Stimulated activated CD4-positive, alpha-beta T cell treated with anti-CD3 and anti-CD28 coated beads, Interleukin-2, amount 100 ng/mL, for 48 hours (primary cell): ENCODE results near the gene AVL9.
"Not testable (repeated sequence)": the region's sequence is repeated elsewhere in the genome, so short reads cannot be mapped to it uniquely, and the experiment has no call there.

ENCODE experiments used
- DNase-seq, 2 donors: peaks; one replicate each; pipeline ENCODE4 v3.0.0-alpha.2; 2020

The AVL9 gene

DNA sequence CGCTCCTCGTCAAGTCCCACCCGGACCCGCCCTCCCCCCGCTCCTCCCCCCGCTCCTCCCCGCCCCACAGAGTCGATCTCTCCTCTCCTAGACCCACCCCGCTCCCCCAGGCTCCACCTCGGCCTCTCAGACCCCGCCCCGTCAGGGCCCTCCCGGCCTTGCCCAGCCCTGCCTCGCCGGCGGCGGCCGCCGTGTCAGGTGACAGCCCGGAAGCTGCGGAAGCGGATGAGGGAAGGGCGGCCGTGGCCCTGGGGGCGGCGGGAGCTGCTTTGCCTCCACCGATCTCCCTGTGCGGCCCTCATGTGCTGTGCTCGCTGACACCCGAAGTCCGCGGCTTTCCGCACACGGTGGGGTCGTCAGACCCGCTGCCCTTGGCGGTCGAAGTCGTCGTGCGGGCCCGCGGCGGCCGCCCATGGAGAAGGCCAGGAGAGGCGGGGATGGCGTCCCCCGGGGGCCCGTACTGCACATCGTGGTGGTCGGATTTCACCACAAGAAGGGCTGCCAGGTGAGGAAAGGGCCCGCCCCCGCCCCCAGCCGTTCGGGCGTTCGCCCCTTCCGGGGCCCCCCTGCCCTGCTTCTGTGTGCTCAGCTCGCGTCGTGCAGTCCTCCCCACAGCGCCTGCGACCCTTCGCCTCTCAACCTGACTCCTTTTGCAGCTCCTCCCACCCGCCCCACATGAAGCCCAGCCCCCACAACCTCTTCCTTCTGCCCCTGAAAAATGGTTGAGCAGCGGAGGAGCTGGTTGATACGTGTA lies at the start of gene AVL9:
Gene AVL9, plus strand, starts transcription at position 192 of the 754 bp plus-strand sequence. Its CDS starts 221 bp downstream, at position 413.
- DNase-seq = peak; percentile 95 to 98

DNA sequence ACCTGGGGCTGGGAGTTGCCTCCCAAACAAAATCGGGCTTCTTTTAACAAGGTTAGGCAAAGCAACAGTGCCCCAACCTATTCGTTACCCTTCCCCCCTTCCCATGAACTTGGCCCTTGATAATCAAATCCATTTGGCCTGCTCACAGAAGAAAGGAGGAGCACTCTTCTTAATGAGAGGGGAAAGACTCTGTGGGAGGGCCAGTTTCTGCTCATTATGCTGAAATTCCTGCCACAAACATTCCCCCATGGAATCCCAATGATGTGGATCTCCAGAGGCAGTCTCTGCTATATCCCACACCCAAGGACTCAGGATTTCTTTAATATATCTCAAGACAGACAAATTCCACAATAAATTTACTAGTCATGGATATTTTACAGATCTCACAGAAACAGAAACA lies 48.1 kb upstream of the AVL9 start:
- no peak for DNase-seq

GRCh38 chr7:32453341-32454011 lies 41.8 kb upstream of the AVL9 start:
- no peak for DNase-seq

DNA sequence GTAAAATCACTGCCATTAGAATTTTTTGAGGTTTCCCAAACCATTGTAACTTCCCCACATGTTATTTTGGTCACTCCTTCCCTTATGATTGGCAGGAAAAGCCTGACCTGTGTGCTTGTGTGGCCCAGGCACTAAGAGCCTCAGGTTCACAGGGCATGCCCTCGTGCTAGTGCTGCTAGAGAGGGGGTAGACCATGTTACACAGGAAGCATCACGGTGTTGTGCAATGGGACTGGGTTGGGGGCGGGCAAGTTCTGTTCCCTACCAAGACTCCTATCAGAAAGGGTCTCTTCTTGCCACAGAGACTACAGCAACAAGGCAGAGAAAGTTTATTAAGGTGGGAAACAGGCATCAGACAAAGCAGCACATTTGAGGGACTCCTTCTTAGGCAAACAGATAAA lies 37.3 kb upstream of the AVL9 start:
- no peak for DNase-seq

DNA sequence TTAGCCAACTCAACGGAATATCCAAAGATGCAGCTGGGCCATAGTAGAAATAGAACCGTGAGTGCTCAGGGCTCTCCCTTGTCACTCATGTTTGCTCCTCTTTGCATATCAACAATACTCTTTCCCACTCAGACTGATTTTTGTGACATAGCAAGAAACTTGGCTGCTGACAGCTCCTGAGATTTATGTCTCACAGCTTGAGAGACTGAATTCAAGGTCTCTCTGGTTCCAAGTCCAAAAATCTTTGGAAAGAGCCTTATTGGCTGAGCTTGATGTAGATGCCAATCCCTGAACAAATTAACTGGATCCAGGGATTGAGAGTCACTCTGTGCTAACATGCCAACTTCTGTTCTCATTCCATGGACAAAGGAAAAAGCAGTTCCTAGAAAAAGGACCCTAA lies 35.5 kb upstream of the AVL9 start:
- no peak for DNase-seq

GRCh38 chr7:32461484-32461883 lies 33.8 kb upstream of the AVL9 start:
- DNase-seq = no peak

- no peak for DNase-seq
These were observed 32.8 kb upstream of the AVL9 start for GRCh38 chr7:32462451-32462850.

DNA sequence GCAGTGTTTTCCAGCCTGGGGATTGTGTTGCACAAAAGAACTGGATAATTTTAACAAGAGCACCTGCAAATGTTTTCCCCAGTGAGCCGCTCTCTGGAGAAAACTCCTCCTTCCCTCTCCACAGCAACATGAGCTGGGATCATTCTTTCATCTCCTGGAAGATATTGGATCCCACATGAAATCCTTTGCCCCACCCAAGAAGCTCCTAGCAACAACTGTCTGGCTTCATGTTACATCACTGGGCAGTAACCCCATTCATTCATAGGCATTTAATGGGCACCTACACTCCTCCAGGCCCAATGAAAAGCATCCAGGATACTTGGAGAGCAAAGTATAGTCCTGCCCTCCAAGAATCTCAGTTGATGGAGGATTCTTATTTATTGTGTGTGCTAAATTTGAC lies 32.3 kb upstream of the AVL9 start:
- DNase-seq = no peak

DNA sequence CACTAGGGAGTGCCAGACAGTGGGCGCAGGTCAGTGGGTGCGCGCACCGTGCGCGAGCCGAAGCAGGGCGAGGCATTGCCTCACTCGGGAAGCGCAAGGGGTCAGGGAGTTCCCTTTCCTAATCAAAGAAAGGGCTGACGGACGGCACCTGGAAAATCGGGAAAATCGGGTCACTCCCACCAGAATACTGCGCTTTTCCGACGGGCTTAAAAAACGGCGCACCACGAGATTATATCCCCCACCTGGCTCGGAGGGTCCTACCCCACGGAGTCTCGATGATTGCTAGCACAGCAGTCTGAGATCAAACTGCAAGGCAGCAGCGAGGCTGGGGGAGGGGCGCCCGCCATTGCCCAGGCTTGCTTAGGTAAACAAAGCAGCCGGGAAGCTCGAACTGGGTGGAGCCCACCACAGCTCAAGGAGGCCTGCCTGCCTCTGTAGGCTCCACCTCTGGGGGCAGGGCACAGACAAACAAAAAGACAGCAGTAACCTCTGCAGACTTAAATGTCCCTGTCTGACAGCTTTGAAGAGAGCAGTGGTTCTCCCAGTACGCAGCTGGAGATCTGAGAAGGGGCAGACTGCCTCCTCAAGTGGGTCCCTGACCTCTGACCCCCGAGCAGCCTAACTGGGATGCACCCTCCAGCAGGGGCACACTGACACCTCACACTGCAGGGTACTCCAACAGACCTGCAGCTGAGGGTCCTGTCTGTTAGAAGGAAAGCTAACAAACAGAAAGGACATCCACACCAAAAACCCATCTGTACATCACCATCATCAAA lies 30.5 kb upstream of the AVL9 start:
- DNase-seq = not testable (repeated sequence)

- DNase-seq = not testable (repeated sequence)
These were observed 25.3 kb upstream of the AVL9 start for GRCh38 chr7:32470004-32470403.

GRCh38 chr7:32470871-32471270 lies 24.4 kb upstream of the AVL9 start:
- DNase-seq = no peak

DNA sequence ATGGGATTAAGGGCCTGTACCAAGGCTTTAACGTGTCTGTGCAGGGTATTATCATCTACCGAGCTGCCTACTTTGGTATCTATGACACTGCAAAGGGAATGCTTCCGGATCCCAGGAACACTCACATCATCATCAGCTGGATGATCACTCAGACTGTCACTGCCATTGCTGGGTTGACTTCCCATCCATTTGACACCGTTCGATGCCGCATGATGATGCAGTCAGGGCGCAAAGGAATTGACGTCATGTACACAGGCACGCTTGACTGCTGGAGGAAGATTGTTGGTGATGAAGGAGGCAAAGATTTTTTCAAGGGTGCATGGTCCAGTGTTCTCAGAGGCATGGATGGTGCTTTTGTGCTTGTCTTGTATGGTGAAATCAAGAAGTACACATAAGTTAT lies 23.3 kb upstream of the AVL9 start:
- no peak for DNase-seq

DNA sequence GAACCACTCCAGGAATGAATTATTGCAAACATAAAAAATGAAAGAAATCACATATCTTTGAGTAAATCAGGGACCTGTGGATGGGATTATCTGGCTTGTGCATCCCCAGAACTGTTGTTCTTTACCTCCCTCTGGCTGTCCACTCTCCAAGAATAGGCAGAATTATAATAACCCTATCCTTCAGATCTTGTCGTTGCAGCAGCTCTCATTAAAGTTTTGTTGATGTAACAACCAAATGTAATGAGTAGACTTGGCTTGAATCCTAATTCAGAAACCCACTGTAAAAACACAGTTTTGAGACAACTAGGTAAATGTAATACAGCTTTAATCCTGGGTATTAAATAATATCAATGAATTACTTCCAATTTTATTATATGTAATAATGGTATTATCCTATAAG lies 21.3 kb upstream of the AVL9 start:
- DNase-seq = no peak

DNA sequence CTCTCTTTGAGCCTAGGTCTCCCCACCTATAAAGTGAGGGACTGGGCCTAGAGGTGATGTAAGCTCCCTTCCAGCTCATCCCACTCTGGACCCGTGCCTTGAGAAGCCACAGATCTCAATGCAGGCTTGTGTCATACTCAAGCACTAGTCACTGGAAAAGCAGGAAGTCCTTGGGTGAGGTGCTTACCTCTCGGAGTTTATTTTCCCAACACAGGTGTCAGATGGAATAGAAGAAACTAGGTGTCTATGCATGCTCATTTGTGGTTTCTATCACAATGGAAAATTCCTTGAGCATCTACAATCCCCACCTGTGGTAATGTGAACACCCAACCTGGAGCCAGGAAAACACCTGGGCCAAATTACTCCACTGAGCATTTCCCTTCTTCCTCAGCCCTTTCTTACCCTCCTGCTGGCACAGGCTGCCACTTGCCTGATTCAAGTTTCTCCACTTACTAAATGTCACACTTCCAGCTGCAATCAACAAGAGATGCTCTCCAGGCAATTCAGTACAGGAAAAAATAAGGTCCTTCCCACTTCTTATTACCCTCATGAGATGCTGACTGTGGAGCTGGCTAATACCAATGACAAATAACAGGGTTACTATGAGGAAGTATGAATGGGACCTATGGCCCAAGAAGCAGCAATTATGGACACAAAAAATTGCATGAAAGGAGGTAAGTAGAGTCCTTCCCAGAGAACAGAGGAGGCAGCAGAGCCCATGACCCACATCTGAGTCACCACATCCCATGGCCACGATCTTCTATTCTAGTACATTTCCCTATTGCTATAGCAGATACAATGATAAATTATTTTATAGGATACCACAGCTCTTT lies 18.3 kb upstream of the AVL9 start:
- DNase-seq = no peak

GRCh38 chr7:32477649-32477980 lies 17.7 kb upstream of the AVL9 start:
- DNase-seq = no peak

DNA sequence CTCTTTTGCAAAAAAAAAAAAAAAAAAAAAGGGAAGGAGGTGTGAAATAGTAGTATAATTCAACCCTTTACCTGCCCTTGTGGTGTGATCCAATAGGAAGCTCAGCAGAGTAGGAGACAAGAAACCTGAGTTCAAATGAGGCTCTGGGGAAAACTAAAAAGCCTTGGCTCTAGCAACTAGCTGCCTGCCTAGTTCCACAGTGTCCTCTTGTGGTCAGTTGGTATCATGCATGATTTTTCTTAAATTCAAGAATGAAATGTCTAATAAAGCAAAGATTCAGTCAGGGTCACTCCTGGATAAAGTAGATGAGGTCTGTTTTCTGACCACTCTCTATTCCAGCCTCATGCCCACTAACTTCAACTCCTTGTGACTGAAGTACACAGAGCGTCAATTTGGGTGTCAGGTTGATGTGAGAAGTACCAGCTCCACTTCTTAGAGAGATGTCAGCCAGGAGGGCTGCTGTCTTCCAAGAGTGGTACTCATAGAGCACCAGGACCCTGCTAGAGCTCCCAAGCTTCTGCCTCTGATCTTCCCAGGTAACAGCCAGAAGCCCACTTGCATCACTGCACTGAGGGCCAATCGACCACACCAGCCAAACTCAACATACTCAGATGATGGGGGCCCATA lies 15.6 kb upstream of the AVL9 start:
- DNase-seq = no peak

- no peak for DNase-seq
These were observed 14.1 kb upstream of the AVL9 start for GRCh38 chr7:32481176-32481575.

DNA sequence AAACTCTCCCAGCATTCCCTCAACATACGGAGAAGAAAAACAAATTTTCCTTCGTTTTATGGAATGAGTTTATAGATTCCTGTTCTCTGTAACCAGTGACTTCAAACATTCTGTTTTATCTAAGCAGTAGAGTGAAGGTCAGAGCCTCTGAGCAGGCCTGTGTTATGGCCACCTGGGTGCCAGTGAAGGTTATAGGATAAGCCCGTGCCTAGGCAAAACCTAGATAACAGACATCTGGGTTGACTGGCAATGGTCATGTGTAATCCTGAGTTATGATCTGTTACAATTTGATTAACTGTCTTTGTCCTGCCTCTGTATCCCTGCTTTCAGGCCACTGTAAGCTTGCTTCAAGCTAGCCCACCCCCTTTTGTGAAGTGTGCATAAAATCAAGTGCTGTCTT lies 13.4 kb upstream of the AVL9 start:
- no peak for DNase-seq

DNA sequence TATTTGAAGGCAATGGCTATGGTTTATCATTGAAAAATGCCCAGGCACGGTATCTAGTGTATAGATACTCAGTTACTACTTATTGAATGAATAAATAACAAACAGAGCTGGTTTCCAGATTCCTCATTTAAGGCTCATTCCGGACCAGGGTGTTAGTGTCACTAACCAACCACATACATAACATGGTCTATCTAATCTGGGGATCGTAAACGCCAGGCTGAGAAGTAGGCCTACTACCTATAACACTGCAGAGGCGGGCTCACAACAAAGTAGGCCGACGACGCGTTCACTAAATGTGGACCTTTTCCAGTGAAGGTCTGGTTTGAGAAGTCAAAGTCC lies 5.5 kb upstream of the AVL9 start:
- DNase-seq = no peak

GRCh38 chr7:32490127-32490796 lies 5.0 kb upstream of the AVL9 start, which contains the start of gene LSM5:
Gene LSM5, minus strand, starts transcription at chr7:32490380. Its CDS starts 15 bp downstream, at chr7:32490365.
- peak; percentile 80 to 82 for DNase-seq

DNA sequence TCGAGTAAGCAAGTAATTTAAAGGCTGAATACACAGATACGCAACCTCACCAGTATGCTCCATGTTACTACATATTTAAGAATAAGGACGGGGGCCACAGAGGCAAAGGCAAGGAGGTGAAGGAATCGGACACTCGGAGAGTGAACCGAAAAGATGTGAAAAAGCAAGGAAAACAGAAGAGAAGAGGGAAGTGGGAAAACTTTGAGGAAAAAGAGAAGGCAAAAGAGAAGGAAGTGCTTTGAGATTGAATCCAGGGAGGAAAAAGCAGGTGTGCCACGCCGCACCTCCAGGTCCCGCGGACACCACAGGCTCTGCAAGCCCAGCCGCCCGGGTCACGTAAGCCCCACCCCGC lies 367 bp upstream of the AVL9 start:
- DNase-seq = no peak
